Activated CD4-positive, CD25-positive, alpha-beta regulatory T cell treated with anti-CD3 and anti-CD28 coated beads, Interleukin-2, amount 50 U/mL, for 24 hours (primary cell): Measurements from ENCODE around the gene KCNC2.

ENCODE experiments used
- ATAC-seq, 2 donors: fragments of 150-1000 bp; cut with Tn5 transposase; one replicate each; pipeline ENCODE4 v1.10.0; 2021; ENCODE audit warnings: mild to moderate bottlenecking in 1 of 2, moderate library complexity in 1 of 2

The KCNC2 gene

DNA sequence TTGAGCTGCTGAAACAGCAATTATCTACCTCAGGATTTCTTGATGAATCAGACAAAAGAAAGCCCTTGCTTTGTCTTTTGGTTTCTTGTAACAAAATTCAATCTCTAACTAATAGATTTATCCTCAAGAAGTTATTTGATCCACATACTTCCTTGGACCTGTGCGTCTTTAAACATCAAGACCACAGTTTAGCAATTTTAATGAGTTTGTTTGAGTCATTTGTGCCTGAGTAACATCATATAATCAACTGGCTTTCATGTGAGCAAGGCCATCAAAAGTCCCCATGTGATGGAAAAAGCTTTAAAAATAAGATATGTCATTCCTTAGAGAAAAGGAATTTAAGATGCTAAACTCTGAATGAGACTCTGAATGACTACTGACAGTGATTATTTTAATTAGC lies 52.3 kb downstream of the KCNC2 start:
- ATAC-seq, result no peak

DNA sequence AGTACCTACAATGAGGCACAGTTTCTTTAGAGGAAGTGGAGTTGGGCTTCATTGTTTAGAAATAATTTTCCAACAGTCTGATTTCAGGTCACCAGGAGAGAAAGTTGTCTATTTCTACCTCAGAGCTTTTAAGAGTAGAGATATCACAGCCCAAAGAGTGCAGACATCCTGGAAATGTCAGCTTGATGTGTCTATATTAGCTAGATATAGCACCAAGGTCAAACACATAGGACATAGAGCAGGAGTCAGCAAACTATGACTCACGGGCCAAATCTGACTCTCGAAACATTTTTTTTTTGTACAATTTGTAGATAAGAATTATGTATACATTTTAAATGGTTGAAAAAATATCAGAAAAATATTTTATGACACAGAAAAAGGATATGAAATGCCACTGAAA lies 53.7 kb downstream of the KCNC2 start:
- no peak for ATAC-seq

- ATAC-seq, result no peak
These were observed 55.3 kb downstream of the KCNC2 start for GRCh38 chr12:75154388-75154787.

GRCh38 chr12:75139196-75139595 lies 70.4 kb downstream of the KCNC2 start:
- no peak for ATAC-seq

DNA sequence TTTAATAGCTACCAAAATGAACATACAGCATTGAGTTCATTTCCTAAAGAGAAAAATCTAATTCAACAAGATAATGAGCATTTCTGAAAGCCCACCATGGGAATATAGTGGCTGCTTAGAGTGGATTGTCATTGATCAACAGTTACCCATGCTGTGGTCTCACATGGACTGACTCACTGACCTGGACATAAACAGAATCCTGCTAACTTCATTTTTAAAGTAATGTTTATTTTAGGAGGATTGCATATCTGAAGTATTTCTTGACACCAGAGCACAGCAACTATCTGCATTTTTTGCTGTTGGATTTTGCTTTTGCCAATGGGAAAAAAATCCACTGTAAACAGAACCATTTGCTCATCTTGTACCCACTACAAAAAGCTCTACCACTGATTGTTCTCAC lies 71.7 kb downstream of the KCNC2 start:
- no peak for ATAC-seq

DNA sequence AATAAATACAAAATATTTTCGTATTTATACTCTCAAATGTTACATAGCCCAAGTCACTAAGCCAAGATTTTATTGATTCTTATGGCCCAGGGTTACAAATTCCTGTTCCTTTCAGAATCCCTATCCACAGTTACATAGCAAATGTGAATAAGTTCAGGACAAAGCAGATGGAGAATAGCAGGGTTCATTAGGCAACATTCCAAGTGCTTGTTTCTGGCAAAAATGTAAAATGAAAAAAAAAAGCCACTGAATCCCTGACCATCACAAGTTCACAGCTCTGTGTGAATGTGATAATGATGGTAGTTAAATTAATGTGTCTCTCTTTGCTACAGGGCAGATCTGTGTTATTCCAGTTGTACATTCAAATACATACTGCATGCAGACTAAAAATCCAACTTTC lies 74.6 kb downstream of the KCNC2 start:
- no peak for ATAC-seq

DNA sequence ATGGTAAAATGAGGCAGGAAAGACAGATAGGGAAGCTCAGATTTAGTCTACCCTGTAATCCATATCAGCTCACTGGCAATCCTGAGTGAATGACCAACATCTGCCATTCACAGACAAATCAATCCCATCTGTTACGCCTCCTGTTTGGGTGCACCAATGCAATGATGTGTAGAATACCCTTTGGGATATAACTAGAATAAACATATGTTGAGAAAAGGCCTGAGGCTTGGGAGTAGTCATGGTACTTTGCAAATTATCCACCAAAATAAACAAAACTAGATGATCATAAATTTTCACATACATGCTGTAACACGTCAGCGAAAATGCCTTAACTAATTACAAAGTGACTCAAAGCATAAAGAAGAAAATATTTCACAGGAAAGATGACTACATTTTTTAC lies 78.8 kb downstream of the KCNC2 start:
- no peak for ATAC-seq

GRCh38 chr12:75129275-75129674 lies 80.4 kb downstream of the KCNC2 start:
- no peak for ATAC-seq

DNA sequence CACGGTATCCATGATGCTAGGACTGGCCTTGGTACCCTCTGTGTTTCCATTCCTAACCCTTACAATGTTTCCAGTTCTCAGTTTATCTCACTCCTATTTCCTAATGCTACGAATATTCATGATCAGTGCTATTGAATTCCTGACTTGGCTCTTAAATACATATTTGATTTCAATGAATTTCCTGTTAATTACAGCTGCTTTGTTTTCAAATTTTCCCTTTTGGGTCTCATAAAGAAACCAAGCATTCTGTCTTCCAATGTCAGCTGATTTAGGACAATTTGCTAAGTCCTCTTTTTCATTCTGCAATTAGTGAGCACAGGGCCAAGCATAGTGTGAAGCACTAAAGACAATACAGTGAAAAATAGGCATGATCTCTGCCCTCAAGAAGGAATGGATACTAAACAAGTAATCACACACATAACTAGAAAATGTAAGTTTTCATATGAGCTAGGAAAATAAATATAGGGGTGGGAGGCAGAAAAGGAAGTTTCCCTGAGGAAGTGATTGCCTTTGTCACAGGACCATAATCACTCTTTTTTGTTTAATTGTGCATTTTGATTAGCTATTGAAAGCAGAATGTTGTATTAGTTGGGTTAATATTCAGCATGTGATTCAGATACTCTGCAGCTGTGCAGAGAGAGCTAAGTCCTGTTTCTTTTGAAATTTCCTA lies 88.5 kb downstream of the KCNC2 start:
- ATAC-seq, result no peak

DNA sequence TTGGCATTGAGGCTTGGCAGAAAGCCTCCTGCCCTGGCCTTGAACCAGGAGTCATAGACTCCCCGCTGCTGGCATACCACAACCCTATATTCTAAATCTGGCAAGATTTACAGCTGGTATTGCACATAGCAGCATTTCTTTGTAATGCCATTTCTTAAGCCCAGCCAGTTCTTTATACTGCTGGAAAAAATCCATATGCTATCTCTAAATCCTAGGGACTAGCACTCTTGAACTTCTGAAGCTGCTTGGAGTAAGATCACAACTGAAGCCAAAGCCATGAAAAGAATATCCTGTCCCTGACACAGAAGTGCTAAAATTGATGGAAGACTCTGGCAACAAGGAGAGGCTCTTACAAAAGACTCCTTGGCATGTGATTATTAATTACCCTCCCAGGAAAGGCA lies 89.3 kb downstream of the KCNC2 start:
- ATAC-seq, result no peak

- no peak for ATAC-seq
These were observed 92.9 kb downstream of the KCNC2 start for GRCh38 chr12:75116646-75117198.

- ATAC-seq, result no peak
These were observed 93.9 kb downstream of the KCNC2 start for GRCh38 chr12:75115748-75116147.

DNA sequence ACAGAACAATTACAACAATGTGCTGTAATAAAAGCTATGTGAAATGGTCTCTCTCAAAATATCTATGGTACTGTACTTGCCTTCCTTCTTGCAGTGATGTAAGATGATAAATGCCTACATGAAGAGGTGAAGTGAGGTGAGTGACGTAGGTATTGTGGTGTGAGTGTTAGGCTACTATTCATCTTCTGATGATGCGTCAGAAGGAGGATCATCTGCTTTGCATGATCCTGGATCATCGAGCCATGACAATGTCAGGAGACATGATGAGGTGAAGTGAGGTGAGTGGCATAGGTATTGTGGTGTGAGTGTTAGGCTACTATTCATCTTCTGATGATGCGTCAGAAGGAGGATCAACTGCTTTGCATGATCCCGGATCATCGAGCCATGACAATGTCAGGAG lies 105.8 kb downstream of the KCNC2 start:
- ATAC-seq, result no peak

DNA sequence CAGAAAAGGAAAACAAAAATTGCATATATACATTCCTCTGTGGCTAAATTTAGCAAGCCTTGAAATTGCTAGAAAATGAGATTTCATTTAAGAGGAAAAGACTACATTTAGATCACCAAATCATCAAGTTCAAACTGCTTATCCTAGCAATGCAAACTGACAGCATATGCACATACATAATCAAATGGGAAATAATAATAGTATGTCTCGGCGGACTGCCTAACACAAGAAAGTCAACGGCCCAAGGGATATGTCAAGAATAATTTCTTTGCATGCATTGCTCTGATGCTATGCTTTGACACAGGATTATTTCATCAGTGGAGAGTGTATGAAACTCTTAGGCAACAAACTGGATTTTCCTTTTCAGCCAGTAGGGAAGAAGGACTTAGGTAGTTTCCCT lies 107.9 kb downstream of the KCNC2 start:
- ATAC-seq, result no peak

GRCh38 chr12:75099210-75099609 lies 110.4 kb downstream of the KCNC2 start:
- ATAC-seq, result no peak

GRCh38 chr12:75097003-75097402 lies 112.6 kb downstream of the KCNC2 start:
- ATAC-seq, result no peak

- no peak for ATAC-seq
These were observed 122.0 kb downstream of the KCNC2 start for GRCh38 chr12:75087654-75088053.

DNA sequence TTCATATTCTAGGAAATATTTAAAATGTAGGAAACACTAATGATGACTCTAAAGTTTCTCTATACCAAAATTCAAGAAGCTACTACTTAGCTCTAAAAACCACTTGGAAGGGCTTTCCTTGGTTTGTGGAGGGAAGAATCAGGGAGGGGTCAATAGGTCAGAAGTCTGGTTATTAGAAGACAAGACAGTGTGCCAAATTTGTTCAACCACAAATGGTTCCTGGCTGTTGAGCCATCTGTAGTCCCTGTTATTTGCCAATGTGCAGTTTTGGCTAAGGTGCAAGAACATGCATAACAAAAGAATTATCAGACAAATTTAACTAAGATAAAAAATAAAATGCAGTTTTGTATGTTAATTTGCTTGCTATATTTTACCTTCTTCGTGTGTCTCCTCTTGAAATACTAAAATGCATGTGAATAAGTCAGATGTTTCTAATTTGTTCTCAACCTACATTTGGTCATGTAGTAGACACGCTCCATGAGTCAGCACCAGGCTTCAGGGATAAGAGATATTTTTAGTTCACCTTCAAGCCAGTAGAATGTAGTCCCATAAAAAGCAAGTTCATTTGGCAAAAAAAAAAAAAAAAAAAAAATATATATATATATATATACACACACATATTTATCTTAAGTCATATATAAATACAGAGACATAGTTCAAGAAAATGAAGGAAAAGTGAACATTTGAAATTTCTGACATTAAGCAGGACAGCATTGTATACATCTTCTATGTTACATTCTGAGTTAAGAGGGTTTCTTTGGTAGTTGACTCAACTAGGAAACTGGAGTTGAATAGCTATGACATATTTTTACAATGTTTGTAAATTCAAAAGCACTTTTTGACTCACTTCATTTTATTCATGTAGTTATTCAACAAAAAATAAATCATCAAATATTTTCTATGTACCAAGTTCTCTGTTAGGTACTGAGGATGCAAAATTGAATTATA lies 123.3 kb downstream of the KCNC2 start:
- ATAC-seq, result no peak

GRCh38 chr12:75081305-75081704 lies 128.3 kb downstream of the KCNC2 start:
- no peak for ATAC-seq

- ATAC-seq, result no peak
These were observed 129.1 kb downstream of the KCNC2 start for GRCh38 chr12:75080582-75080981.

- ATAC-seq, result no peak
These were observed 144.2 kb downstream of the KCNC2 start for GRCh38 chr12:75065482-75065881.

DNA sequence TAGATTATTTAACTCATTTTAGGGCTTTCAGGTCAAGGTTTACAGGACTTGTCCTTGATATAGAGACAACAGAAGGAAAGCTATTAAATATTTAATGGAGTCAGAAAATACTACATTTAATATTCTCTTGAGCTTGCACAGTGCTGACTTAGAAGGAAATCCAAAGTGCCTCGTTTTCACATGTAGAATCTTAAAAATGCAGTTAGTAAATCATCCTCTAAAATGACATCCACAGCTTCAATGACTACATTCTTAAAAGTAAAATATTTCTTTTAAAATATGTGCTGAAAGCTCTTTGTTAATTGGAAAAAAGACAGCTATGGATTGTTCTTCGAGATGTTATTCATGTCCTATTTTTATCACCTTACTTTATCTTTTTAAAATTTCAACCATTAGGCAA lies 146.9 kb downstream of the KCNC2 start:
- ATAC-seq, result no peak

DNA sequence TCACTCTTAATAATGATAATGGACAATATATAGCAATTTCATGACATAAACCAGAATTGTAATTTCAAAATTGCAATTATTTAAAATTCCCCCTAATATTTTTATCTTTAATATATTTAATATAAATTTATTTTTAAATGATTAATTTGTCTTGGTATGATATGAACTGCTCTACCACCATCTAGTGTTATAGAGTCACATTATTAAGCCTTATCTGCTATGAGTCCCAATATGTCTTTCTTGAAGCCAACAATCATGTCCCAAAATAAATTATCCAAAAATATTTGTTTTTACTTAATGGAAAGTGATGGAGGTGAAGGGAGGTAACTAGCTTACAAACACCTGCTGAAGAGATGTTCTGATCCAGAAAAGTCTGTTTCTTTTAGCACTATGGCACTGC lies 151.4 kb downstream of the KCNC2 start:
- ATAC-seq, result no peak

DNA sequence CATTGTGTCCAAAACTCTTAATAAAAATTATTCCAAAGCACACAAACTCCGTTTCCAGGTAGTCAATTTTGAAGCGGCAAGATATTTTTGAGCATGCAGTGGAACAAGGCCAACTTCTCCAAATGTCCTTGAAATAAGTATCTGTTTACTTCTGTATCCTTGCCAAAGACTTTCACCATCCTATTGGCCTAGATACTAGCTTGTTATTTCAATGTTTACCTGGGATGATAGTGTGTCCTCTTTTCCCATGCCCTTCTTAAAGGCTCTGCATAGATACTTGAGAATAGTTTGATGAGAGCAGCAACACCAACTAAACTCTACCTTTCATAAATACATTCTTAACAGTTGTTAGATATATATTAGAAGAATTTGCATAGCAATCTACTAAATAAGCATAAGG lies 160.9 kb downstream of the KCNC2 start:
- no peak for ATAC-seq
